ENCODE data around the gene PCDH1.

GRCh38 chr5:141872496-141873356 lies 5.5 kb downstream of the PCDH1 start:
- TF ChIP-seq CTCF (conservative IDR thresholded peaks at IDR 0.05; ENCODE audit: low read depth, low read length) = no peak
- no peak for TF ChIP-seq EZH2 (IDR thresholded peaks at IDR 0.05; ENCODE audit: borderline replicate concordance, low read depth, low read length, poor library complexity, severe bottlenecking)

Data from A673 (cell line).